Metanephros (tissue), 1 donor: ENCODE measurements around the gene TMEM179. TPM values are rescaled to one million over a fixed set of nuclear protein-coding genes. Genes with fewer than 3 reads are reported as not detected.

Experiments
- total RNA-seq: library from RNA; depleted of rRNA; stranded (reverse); fragments of >200 nt; gene quantifications from one replicate; pipeline ENCODE4 v1.2.3, GENCODE V29; 2014

The TMEM179 gene
- 1.2 TPM for total RNA-seq

DNA sequence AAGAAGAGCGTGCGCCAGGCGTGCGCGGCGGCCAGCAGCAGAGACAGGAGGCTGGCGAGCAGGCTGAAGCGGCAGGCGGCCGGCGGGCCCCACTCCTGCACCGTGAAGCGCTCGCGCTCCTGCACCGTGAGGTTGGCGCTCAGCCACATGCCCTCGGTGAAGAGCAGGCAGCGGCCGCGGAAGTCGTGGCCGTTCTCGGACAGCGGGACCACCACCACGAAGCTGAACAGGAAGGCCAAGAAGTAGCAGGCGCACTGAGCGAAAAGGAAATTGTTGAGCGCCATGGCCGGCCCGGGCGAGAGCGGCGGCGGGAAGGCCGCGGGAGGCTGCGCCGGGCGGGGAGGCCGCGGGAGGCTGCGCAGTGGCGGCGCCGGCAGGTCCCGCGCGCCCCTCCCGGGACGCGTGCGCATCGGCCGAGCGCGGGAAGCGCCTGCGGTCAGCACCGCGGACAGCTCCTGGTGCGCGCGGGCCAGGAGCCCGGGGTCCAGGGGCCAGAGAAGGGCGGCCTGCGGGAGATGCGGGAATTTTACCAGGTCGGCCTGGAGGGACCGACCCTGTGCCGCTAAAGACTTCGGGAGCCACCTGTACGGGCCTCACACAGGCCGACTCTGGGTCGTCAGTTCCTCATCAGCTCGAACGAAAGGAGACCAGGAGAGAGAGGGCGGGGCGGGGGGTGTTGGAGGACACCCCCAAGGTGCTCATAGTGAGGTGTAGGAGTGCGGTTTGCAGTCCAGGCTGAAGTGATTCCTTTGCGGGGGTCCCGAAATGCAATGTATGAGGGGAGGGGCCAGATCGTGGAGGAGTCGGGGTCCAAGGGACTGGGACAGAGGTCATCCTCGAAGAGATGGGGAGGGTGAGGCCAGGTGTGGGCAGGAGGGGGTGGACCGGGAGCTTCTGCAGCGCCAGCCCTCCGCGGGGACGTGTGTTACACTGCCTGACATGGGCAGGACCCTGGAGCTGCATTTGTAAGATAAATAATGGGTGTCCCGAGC, at the start of gene TMEM179:
TSS of gene TMEM179 (minus strand) at position 315 of the 992 bp plus-strand sequence. CDS start at position 284, 31 bp downstream.

DNA sequence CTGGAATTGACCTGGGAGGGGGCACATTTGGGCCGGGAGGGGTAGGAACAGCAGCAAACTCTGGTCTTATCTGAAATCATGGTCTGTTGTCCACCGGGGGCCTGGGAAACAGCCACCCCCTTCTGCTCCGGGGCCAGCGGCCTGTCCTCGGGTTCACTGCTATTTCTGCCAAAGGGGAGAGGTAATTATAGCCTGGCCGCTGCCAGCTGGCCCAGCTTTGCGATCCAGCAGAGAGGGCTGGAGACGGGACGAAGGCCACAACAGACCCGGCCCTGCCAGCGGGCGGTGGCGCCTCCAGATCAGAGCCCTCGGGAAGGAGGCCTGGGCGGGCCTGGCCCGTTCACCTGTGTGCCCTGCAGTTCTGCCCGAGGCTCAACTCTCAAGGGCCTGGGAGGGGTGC, 25.1 kb downstream of the TMEM179 start, which contains the start of gene C14orf180:
TSS of gene C14orf180 (plus strand) at position 258 of the 400 bp plus-strand sequence. CDS start 6,667 bp downstream, outside the sequence.

Other genes with a start within 250 kb of the TMEM179 start
- gene C14orf180, start 25.0 kb downstream of the TMEM179 start, total RNA-seq = 2.6 TPM
- gene INF2, start 84.8 kb upstream of the TMEM179 start, total RNA-seq = 60.6 TPM
- 31.2 TPM for gene ADSS1, start 119.5 kb upstream of the TMEM179 start, total RNA-seq
- 84.4 TPM for gene SIVA1, start 148.4 kb upstream of the TMEM179 start, total RNA-seq
- 127 TPM for gene AKT1, start 191.0 kb upstream of the TMEM179 start, total RNA-seq
- gene ZBTB42, start 196.3 kb upstream of the TMEM179 start, total RNA-seq = 9.1 TPM